Endothelial cell of umbilical vein (primary cell): ENCODE results near the gene CKMT1A. TPM values are rescaled to one million over a fixed set of nuclear protein-coding genes. Genes with fewer than 3 reads are reported as not detected.
"Not testable (repeated sequence)": the region's sequence is repeated elsewhere in the genome, so short reads cannot be mapped to it uniquely, and the experiment has no call there.

Experiments
- BruUV-seq: library from RNA; stranded (reverse); fragments of 400-500 nt; replicated peaks from 2 replicates; lab custom pipeline; 2021; lab: Mats Ljungman, UMichigan
- CTCF ChIA-PET: fragments of 300-600, 350-600 bp; sonication (Branson Sonifier 250); formaldehyde crosslinking; loops from one replicate; lab custom pipeline; 2021; ENCODE audit warnings: antibody characterized with exemption, inconsistent platforms; lab: Charles Lee
- POLR2A ChIA-PET: fragments of 300-600, 350-600 bp; sonication (Branson Sonifier 250); formaldehyde crosslinking; loops from one replicate; lab custom pipeline; 2021; ENCODE audit warnings: antibody characterized with exemption, inconsistent platforms; lab: Charles Lee
- DNase-seq: peaks from one replicate; pipeline ENCODE4 v3.0.0-alpha.2; 2011; ENCODE audit warnings: low read depth, low spot score
- FAIRE-seq: peaks from 2 replicates; lab custom pipeline; 2011; peaks lifted over from hg19 to GRCh38; lab: Jason Lieb, UNC
- H2AFZ ChIP-seq: 2 replicates; pipeline ENCODE4 v1.6.0; 2012; ENCODE audit warnings: low read depth, low read length, control low read depth, inconsistent platforms
- H3K27ac ChIP-seq: 2 replicates; pipeline ENCODE4 v1.5.1; 2011; ENCODE audit warnings: low read depth, mild to moderate bottlenecking, control low read depth, low read length, moderate library complexity; ENCODE audit not compliant: insufficient read depth
- H3K27me3 ChIP-seq, 2 experiments: 2 replicates each; pipeline versions ENCODE4 v1.6.0 to v1.6.1; 2011; ENCODE audit warnings: low read length in 2 of 2, mixed read lengths in 1 of 2; ENCODE audit not compliant: control insufficient read depth in 2 of 2, insufficient read depth in 2 of 2
- H3K36me3 ChIP-seq, 2 experiments: 2 replicates in 1 of 2; 3 replicates in 1 of 2; pipeline ENCODE4 v1.5.1; 2011; ENCODE audit warnings: low read length in 2 of 2, mild to moderate bottlenecking in 1 of 2, moderate library complexity in 1 of 2; ENCODE audit not compliant: control insufficient read depth in 2 of 2, insufficient read depth in 2 of 2; ENCODE audit errors: extremely low read depth in 1 of 2
- H3K4me1 ChIP-seq: 3 replicates; pipeline ENCODE4 v1.5.1; 2011; ENCODE audit warnings: mild to moderate bottlenecking, low read length; ENCODE audit not compliant: control insufficient read depth, insufficient read depth; ENCODE audit errors: extremely low read depth
- H3K4me2 ChIP-seq: 2 replicates; pipeline ENCODE4 v1.6.1; 2011; ENCODE audit warnings: low read length, control low read depth, mixed read lengths; ENCODE audit not compliant: insufficient read depth
- H3K4me3 ChIP-seq, 3 experiments: fragments of 200-600 bp in 1 of 3; sonication (generic), shearing (Covaris generic) in 1 of 3; replicated peaks in 1 of 3; 2 replicates each; pipeline ENCODE4 v1.5.1; 2011 to 2016; ENCODE audit warnings: control low read depth in 3 of 3, low read length in 3 of 3, mild to moderate bottlenecking in 2 of 3, inconsistent platforms in 1 of 3, low read depth in 1 of 3, moderate library complexity in 1 of 3; ENCODE audit not compliant: insufficient read depth in 1 of 3
- H3K79me2 ChIP-seq: 2 replicates; pipeline ENCODE4 v1.6.0; 2012; ENCODE audit warnings: low read length, inconsistent platforms; ENCODE audit not compliant: control insufficient read depth, insufficient read depth
- H3K9ac ChIP-seq: replicated peaks from 2 replicates; pipeline ENCODE3; 2011; ENCODE audit warnings: low read length, control low read depth; ENCODE audit not compliant: insufficient read depth; ENCODE audit errors: extremely low read depth
- H3K9me1 ChIP-seq: replicated peaks from 3 replicates; pipeline ENCODE4 v1.6.0; 2011; ENCODE audit warnings: mild to moderate bottlenecking, low read length; ENCODE audit not compliant: control insufficient read depth, insufficient read depth; ENCODE audit errors: extremely low read depth
- H3K9me3 ChIP-seq: replicated peaks from 2 replicates; pipeline ENCODE4 v1.5.1; 2012; ENCODE audit warnings: low read length, inconsistent platforms; ENCODE audit not compliant: control insufficient read depth, insufficient read depth
- H4K20me1 ChIP-seq: replicated peaks from 2 replicates; pipeline ENCODE3; 2011; ENCODE audit warnings: mild to moderate bottlenecking, low read length; ENCODE audit not compliant: control insufficient read depth, insufficient read depth; ENCODE audit errors: extremely low read depth
- EZH2 ChIP-seq: IDR thresholded peaks from 2 replicates; pipeline ENCODE4 v1.6.1; 2012; ENCODE audit warnings: borderline replicate concordance, low read depth, mild to moderate bottlenecking, moderate library complexity, low read length, inconsistent platforms; ENCODE audit not compliant: severe bottlenecking
- FOS ChIP-seq: IDR thresholded peaks from 2 replicates; pipeline ENCODE4 v1.6.1; 2011; ENCODE audit warnings: mild to moderate bottlenecking, low read length, moderate library complexity, borderline replicate concordance; ENCODE audit not compliant: insufficient read depth
- GATA2 ChIP-seq: IDR thresholded peaks from 2 replicates; pipeline ENCODE4 v1.7.0; 2011; ENCODE audit warnings: low read depth, mild to moderate bottlenecking, moderate library complexity, mixed read lengths, low read length; ENCODE audit not compliant: insufficient read length, insufficient read depth
- JUN ChIP-seq: IDR thresholded peaks from 2 replicates; pipeline ENCODE4 v1.6.1; 2011; ENCODE audit warnings: borderline replicate concordance, low read depth; ENCODE audit not compliant: insufficient read length, insufficient read depth
- MAX ChIP-seq: IDR thresholded peaks from 2 replicates; pipeline ENCODE4 v1.6.1; 2011; ENCODE audit not compliant: insufficient read depth, insufficient read length
- POLR2A ChIP-seq: IDR thresholded peaks from 2 replicates; pipeline ENCODE4 v1.6.1; 2012; ENCODE audit warnings: low read depth, mild to moderate bottlenecking, control low read depth, low read length
- POLR2AphosphoS5 ChIP-seq: IDR thresholded peaks from 2 replicates; pipeline ENCODE4 v1.6.1; 2012; ENCODE audit warnings: low read depth, mild to moderate bottlenecking, control low read depth, low read length, moderate library complexity; ENCODE audit not compliant: insufficient read depth
- dilution Hi-C: fragments of 300-500 bp; cut with MboI; formaldehyde crosslinking; loops from one replicate; pipeline ENCODE4 v1.15.0; 2019; ENCODE audit warnings: low sequenced_read_pairs; ENCODE audit not compliant: extremely low pct_ligation_motif_present
- intact Hi-C: fragments of 100-400 bp; cut with micrococcal nuclease; formaldehyde crosslinking; loops from one replicate; pipeline ENCODE4 v1.10.0; 2022
- polyA plus RNA-seq, 4 experiments: library from polyadenylated mRNA; depleted of rRNA in 3 of 4; stranded (reverse) in 3 of 4; unstranded in 1 of 4; fragments of >200 nt; gene quantifications; 2 replicates each; pipeline versions ENCODE4 v1.2.1 to v1.2.3, GENCODE V29; 2011 to 2012; ENCODE audit warnings: missing spikeins in 1 of 4
- total RNA-seq: library from RNA; stranded (reverse); gene quantifications from 2 replicates; pipeline ENCODE4 v1.2.3, GENCODE V29; 2021
- TF ChIP-seq, protein P1 (sequence below), 2 donors: IDR thresholded peaks; 1 replicate in 1 of 2; 2 replicates in 1 of 2; pipeline ENCODE4 v1.5.1; 2011; ENCODE audit warnings: low read length in 2 of 2, mild to moderate bottlenecking in 2 of 2, moderate library complexity in 2 of 2, control low read depth in 1 of 2, inconsistent platforms in 1 of 2, low read depth in 1 of 2; ENCODE audit not compliant: insufficient read depth in 1 of 2; ENCODE audit errors: extremely low read depth in 1 of 2

CKMT1A gene
- total and polyA plus RNA-seq, 2 donors (not counting 3 experiments of a cell fraction or from before 2014, with no cell fraction given): not detected

DNA sequence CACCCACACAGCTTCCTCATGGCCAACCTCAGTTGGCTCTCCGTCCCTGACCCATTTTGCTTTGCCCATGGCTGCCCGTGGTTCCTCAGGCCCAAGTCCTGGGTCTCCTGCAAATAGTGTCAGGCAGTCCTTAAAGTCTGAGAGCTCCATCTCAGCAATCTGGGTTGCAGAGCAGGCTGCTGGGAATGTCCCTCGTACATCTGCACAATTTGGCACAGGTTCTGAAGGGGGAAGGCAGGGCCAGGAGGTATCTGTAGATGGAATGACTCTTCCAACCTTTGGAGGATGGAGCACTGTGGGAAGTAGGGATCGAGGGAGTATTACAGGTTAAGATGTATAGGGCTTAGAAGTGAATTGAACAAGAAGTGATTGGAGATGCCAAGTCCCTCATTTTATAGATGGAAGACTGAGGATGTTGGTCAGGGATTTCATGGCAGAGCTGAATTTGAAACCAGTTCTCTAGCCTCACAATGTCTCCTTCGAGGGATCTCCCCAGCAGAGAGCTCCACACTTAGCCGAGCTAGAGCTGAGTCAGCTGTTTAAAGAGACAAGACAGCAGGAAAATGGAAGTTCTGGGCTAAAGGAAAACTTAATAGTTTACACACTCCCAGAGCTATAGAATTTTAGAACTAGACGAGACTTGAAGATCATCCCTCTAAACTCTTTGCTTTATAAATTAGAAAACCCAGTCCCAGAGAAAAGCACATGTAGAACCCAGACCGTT, 9.2 kb downstream of the CKMT1A start:
- POLR2A ChIA-PET: no interaction called here
- DNase-seq: no peak
- TF ChIP-seq GATA2 (no peak), EZH2 (no peak), POLR2A (no peak), JUN (no peak), FOS (no peak), MAX (no peak), POLR2AphosphoS5 (no peak)
- TF ChIP-seq, protein P1, sequence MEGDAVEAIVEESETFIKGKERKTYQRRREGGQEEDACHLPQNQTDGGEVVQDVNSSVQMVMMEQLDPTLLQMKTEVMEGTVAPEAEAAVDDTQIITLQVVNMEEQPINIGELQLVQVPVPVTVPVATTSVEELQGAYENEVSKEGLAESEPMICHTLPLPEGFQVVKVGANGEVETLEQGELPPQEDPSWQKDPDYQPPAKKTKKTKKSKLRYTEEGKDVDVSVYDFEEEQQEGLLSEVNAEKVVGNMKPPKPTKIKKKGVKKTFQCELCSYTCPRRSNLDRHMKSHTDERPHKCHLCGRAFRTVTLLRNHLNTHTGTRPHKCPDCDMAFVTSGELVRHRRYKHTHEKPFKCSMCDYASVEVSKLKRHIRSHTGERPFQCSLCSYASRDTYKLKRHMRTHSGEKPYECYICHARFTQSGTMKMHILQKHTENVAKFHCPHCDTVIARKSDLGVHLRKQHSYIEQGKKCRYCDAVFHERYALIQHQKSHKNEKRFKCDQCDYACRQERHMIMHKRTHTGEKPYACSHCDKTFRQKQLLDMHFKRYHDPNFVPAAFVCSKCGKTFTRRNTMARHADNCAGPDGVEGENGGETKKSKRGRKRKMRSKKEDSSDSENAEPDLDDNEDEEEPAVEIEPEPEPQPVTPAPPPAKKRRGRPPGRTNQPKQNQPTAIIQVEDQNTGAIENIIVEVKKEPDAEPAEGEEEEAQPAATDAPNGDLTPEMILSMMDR (IDR thresholded peaks at IDR 0.05; ENCODE audit: extremely low read depth in 1 of 2, insufficient read depth in 1 of 2, low read depth in 1 of 2, low read length in 2 of 2): no peak

GRCh38 chr15:43710431-43711131, 16.9 kb downstream of the CKMT1A start:
- H3K27me3 ChIP-seq, H2AFZ ChIP-seq, H3K9me3 ChIP-seq, H3K4me3 ChIP-seq, H3K79me2 ChIP-seq, H3K27ac ChIP-seq, H3K36me3 ChIP-seq, H3K4me1 ChIP-seq, H4K20me1 ChIP-seq, intact Hi-C loops, H3K4me2 ChIP-seq, FAIRE-seq, DNase-seq, dilution Hi-C loops, H3K9ac ChIP-seq, POLR2A ChIA-PET, CTCF ChIA-PET, BruUV-seq, H3K9me1 ChIP-seq: not testable (repeated sequence)

More for the DNA sequence above, 9.2 kb downstream of the CKMT1A start:
- Histone ChIP-seq H3K4me2 (no peak overlapping the region), H3K27me3 (peaks cover 2 to 3% of the 10 kb centered on the region in 2 experiments), H3K9me3 (no peaks in the 10 kb centered on the region), H3K79me2 (no peaks in the 10 kb centered on the region), H3K9ac (no peak overlapping the region), H3K36me3 (no peaks in the 10 kb centered on the region), H3K4me1 (no peaks in the 10 kb centered on the region), H4K20me1 (no peaks in the 10 kb centered on the region), H3K9me1 (no peaks in the 10 kb centered on the region), H3K27ac (no peak overlapping the region), H2AFZ (no peak overlapping the region), H3K4me3 (no peak overlapping the region)
- no TSS peak for BruUV-seq
- intact Hi-C loops: no loop called here
- dilution Hi-C loops: no loop called here
- FAIRE-seq: no peak
- CTCF ChIA-PET: no interaction called here
